PC-3 (cell line): Measurements from ENCODE around the gene CD28.

Experiments
- CTCF ChIP-seq: fragments of 300-600 bp; sonication (generic); conservative IDR thresholded peaks from 2 replicates; pipeline ENCODE4 v1.5.1; 2017; ENCODE audit warnings: antibody characterized with exemption, low read depth, mild to moderate bottlenecking, low read length
- EZH2 ChIP-seq: fragments of 300-600 bp; sonication (generic); IDR thresholded peaks from one replicate; pipeline ENCODE4 v1.6.1; 2017; ENCODE audit warnings: antibody characterized with exemption, mild to moderate bottlenecking, low read length; ENCODE audit not compliant: unreplicated experiment
- EZH2phosphoT487 ChIP-seq: fragments of 300-600 bp; sonication (generic); IDR thresholded peaks from 2 replicates; pipeline ENCODE4 v1.6.1; 2018; ENCODE audit warnings: mild to moderate bottlenecking, antibody characterized with exemption, low read length, borderline replicate concordance

GRCh38 chr2:203721781-203722300 lies 15.4 kb downstream of the CD28 start:
- TF ChIP-seq CTCF: no peak
- TF ChIP-seq EZH2: no peak
- no peak for TF ChIP-seq EZH2phosphoT487
